A172 (cell line): ENCODE data around the gene IFT122. TPM values are rescaled to one million over a fixed set of nuclear protein-coding genes. Genes with fewer than 3 reads are reported as not detected.
"Not testable (repeated sequence)": the region's sequence is repeated elsewhere in the genome, so short reads cannot be mapped to it uniquely, and the experiment has no call there.

Experiments
- DNase-seq: peaks from one replicate; pipeline ENCODE4 v3.0.0-alpha.2; 2015; ENCODE audit warnings: low spot score
- total RNA-seq: library from RNA; depleted of rRNA; stranded (reverse); fragments of >200 nt; shearing (Covaris generic); gene quantifications from 2 replicates; pipeline ENCODE4 v1.2.3, GENCODE V29; 2014; rRNA removed

IFT122 gene, protein sequence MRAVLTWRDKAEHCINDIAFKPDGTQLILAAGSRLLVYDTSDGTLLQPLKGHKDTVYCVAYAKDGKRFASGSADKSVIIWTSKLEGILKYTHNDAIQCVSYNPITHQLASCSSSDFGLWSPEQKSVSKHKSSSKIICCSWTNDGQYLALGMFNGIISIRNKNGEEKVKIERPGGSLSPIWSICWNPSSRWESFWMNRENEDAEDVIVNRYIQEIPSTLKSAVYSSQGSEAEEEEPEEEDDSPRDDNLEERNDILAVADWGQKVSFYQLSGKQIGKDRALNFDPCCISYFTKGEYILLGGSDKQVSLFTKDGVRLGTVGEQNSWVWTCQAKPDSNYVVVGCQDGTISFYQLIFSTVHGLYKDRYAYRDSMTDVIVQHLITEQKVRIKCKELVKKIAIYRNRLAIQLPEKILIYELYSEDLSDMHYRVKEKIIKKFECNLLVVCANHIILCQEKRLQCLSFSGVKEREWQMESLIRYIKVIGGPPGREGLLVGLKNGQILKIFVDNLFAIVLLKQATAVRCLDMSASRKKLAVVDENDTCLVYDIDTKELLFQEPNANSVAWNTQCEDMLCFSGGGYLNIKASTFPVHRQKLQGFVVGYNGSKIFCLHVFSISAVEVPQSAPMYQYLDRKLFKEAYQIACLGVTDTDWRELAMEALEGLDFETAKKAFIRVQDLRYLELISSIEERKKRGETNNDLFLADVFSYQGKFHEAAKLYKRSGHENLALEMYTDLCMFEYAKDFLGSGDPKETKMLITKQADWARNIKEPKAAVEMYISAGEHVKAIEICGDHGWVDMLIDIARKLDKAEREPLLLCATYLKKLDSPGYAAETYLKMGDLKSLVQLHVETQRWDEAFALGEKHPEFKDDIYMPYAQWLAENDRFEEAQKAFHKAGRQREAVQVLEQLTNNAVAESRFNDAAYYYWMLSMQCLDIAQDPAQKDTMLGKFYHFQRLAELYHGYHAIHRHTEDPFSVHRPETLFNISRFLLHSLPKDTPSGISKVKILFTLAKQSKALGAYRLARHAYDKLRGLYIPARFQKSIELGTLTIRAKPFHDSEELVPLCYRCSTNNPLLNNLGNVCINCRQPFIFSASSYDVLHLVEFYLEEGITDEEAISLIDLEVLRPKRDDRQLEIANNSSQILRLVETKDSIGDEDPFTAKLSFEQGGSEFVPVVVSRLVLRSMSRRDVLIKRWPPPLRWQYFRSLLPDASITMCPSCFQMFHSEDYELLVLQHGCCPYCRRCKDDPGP
- 21.5 and 22.3 TPM in 2 replicates for total RNA-seq

DNA sequence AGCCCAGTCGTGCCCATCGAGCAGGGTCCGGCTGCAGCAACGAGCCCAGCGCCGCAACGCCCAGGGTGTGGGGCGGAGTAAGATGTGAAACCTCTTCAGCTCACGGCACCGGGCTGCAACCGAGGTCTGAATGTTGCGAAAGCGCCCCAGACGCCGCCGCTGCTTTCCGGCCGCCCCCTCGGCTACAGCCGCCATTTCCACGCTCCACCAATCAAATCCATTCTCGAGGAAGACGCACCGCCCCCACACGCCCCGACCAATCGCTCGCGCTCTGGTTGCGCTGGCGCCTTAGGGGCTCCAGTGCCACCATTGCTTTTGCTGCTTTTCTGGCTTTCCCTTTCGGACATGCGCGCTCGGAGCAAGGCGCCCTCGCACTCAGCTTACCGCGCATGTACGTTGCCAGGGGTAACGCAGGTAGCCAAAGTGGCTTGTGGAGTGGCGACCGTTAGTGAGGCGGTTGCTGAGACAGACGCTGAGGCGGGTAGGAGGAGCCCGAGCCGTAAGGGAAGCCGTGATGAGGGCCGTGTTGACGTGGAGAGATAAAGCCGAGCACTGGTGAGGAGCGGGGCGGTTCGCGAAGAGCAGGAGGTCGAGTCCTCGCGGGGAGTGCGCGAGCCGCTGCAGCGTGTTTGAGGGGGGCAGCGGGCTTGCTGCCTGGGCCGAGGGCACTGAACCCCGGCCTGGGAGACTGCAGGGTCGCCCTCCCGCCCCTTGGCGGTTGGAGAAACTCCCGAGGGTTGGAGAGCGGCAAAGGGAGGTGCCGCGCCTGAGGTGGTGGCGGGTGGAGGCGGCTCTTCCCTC is at the start of gene IFT122, which contains the start of gene MBD4:
IFT122 (plus strand) TSS at position 408 of the 801 bp plus-strand sequence; CDS start at position 515, 107 bp downstream.
MBD4 (minus strand) TSS at position 132 of the 801 bp plus-strand sequence; CDS start at position 17, 115 bp downstream.
- peak; percentile 100 for DNase-seq

DNA sequence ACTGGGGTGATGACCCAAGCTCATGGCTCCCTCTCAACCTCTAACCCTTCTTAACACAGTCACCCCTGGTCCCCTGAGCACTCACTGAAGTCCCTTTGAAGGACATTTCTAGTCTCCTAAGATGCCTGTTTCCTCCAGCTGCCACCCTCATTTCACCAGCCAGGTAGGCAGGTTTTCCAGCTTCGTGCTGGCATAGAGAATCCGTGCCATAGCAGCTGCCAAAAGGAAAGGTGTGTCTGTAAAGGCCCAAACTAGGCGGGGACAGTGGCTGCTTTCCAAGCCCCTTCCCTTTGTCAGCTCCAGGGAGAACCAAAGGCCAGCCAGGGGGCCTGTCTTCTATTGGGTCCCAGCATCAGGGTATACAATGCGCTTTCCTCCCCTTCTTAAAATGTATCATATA is 48.4 kb upstream of the IFT122 start:
- DNase-seq: not testable (repeated sequence)

DNA sequence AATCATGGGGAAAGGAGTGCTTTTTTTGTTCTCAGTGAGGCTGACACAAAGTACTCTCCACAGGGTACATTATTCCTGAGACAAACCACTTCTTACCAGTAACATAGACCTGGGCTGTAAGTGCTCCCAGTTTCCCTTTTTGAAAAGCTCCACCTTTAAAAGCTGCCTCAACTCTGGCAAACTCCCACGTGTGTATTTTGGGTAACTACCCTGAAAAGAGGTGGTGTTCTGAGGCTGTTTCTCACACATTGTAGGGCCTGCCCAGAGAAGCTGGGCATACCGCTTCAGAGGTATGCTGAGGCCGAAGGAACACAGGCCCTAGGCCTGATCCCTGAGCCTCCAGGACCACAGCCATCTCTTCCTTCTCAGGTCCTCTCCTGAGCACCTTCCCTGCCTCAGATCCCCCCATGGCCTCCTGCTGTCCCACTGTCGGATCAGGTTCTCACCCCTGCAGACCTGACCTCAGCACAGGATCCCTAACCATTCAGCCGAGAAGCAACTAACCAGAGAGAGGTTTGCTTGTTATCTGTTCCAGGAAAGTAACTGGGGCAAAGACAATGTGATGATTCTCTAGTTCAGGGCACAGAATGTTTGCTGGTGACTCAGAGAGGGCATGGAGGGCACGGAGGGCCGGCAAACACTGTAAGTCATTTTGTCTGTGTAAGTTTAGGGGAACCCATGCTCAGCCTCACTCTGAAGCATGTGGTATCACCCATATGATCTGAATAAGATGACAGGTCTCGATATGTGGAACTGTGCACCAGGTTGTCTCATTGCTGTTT is 47.7 kb upstream of the IFT122 start:
- DNase-seq: not testable (repeated sequence)

DNA sequence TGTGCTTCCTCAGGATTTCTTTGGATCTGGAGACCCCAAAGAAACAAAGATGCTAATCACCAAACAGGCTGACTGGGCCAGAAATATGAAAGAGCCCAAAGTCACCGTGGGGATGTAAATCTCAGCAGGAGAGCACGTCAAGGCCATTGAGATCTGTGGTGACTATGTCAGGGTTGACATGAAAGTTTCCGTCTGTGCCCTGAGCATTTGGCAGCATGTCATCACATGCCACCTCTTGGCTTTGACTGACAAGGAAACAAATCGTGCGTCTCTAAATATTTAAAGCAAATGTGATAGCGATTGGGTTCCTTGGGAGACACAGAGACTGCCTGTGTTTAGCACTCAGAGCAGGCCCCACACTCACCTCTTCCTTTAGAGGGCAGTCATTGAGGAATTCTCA is 46.8 kb upstream of the IFT122 start:
- DNase-seq: no peak

DNA sequence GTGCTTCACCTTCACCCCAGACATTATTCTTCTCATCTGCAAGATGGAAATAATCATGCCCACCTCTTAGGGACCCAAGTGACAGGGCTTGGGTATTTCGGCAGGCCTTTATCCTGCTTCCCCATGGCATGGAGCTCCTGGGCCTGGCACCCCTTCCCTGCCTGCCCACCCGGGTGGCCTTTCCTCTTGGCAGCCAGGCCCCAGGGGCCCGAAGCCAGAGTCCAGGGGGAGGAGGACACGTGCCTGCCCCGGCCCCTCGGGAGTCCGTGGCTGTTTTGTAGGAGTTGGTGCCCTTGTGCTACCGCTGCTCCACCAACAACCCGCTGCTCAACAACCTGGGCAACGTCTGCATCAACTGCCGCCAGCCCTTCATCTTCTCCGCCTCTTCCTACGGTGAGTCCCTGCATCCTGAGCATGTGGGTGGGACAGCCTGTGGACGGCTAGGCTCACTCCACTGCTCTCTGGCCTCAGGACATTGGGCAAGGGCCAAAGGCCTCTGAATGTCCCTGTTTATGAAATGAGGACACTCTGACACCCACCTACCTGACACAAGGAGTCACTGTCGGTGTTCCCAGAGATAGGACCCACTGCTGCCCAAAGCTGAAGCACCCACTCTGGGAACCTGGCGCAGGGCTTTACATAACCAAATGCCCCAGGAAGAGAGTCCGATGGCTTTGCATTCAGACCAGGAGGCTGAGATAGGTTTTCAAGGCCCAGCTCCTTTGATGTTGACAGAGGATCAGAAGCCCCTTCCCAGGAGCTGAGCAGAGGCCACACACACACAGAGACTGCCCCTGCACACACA is 46.1 kb upstream of the IFT122 start:
- DNase-seq: not testable (repeated sequence)

DNA sequence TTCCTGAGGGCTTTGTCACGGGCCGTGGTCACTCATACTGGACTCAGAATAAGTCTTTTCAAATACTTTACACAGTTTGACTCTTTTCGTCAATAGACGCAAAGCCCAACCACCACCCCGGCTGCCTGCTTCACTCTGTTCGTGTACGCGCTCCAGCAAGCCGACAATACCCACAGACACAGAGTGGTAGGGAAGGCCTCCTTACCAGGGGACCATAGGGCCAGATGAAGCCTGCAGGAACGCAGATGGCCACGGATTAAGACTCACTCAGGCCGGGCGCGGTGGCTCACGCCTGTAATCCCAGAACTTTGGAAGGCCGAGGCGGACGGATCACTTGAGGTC is 41.2 kb upstream of the IFT122 start:
- DNase-seq: no peak

DNA sequence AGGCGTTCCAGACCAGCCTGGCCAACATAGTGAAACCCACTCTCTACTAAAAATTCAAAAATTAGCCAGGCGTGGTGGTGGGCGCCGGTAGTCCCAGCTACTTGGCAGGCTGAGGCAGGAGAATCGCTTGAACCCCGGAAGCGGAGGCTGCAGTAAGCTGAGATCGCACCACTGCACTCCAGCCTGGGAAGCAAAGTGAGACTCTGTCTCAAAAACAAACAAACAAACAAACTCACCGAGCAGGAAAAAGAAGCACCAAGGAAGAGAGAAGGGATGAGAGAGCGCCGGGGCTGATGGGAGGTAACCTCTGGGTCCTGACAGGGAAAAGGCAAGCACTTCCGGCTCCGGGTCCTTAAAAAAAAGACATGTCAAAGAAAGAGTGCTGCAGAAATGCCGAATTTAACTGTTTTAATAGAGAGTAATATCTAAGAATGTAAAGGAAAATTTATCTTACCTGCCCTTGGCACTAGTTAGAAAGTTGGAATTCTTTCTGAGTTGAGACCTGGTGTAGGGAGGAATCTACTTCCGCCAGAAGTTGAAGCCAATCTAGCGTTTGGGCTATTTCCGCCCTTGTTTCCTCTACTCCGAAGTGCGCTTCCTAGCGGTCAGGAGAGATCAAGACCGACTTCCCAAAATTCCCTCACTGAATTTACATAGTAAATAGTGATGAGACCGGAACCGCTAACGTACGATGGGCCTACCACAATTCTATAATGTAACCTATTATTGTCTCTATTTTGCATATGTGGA is 40.7 kb upstream of the IFT122 start:
- DNase-seq: peak; percentile 99

DNA sequence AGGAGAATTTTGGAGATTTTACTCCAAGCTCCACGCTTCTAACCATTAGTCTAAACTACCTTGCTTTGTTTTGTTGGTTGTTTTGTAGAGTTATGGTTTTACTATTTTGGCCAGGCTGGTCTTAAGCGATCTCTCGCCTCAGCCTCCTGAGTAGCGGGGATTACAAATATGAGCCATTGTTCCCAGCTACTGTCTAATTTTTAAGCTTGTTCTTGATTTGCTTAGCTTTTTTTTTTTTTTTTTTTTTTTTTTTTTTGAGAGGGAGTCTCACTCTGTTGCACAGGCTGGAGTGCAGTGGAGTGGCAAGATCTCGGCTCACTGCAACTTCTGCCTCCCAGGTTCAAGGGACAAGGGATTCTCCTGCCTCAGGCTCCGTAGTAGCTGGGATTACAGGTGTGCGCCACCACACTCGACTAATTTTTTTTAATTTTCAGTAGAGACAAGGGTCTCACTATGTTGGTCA is 40.1 kb upstream of the IFT122 start:
- DNase-seq: peak; percentile 64

DNA sequence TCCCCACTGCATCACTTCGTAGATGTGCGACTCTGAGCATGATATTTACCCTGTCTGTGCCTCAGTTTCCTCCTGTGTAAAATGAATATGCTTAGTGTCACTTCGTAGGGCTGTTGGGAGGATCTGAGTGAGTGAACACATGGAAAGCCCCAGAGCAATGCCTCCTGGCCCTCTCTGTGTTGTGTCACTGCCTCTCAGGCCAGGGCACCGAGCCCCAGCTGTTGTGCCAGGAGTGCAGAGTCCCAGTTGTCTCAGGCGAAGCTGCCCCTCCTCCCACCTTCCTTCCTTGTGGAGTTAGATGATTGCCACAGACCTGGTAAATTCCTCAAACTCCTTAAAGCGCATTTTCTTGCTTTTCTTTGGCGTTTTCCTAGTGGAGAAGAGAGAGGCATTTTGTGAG is 37.8 kb upstream of the IFT122 start:
- DNase-seq: no peak

DNA sequence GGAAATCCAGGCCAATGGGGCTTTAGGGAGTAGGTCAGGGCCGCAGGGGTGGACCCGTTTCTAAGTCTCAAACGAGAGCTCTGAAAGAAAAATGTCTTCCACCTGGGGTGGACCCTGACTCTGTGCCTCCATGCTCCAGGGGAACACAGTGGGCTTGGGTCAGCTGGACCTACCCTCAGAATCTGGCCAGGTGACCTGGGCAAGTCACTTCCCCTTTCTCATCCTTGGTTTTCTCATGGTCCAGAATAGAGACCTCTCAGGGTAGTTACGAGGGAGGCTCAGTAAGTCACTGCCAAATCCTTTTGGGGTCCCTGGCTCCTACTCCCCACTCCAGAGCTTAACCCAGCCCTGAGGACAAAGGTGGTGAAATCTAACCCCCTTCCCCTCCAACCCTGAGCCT is 37.4 kb upstream of the IFT122 start:
- no peak for DNase-seq

DNA sequence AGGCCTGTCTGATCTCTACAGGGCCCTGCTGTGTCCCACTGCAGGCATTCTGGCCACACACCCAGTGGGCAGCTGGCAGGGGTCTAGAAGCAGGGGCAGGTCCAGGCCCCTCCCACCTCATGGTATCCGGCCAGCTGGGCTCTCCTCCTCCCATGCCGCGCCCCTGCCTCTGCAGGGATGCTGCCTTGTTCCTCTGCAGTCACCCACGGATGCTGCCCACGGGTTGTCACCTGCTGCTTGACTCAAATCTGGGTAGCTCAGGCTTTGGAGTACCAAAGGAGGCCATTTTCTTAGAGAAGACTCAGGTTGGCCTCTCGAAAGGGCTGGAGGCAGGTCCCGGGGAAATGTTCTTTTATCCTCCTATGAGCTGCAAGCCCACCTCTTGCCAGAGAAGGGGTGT is 36.6 kb upstream of the IFT122 start:
- no peak for DNase-seq

DNA sequence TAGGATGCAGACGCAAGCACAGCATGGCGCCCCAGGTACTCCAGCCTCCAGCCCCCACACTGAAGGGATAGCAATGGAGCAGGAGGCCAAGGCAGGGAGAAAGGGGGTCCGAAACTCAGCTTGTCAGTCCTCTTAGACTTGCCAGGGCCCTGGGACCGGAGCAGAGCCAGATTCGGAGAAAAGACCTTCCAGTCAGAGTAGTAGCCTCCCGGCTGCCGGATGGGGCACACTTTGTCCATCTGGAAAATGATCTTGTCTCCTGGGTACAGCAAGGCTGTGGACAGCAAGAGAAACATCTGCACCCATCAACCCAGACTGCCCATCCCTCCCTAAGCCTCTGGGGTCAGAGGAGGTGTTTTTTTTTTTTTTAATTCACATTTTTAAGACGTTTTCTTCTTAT is 35.9 kb upstream of the IFT122 start:
- DNase-seq: no peak

DNA sequence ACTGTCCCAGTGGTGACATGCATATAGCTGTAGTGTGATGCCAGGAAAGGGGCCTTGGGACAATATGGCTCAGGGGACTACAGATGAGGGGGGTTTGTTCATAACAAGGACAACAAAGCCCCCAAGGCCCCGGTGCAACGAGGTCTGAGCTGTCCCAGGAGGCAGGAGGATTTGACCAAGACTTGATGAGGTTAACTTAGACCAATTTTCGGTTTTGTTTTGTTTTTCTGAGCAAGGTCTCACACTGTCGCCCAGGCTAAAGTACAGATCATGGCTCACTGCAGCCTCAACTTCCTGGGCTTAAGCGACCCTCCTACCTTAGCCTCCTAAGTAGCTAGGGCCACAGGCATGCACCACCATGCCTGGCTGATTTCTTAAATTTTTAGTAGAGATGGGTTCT is 35.4 kb upstream of the IFT122 start:
- DNase-seq: no peak

DNA sequence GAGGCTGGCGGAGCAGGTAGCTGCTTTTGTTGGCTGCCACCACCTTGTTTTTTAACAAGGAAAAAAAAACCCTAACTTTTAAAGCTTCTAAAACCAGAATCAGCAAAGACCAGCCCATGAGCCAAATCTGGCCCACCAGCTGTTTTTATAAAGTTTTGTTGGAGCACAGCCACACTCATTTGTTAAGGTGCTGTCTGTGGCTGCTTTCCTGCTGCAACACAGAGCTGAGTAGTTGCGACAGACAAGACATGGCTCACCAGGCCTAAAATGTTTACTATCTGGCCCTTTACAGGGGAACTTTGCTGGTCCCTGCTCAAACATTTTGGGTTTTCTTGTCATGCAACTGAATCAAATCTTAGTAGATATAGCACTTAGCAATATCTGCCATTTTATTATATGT is 30.5 kb upstream of the IFT122 start:
- no peak for DNase-seq

DNA sequence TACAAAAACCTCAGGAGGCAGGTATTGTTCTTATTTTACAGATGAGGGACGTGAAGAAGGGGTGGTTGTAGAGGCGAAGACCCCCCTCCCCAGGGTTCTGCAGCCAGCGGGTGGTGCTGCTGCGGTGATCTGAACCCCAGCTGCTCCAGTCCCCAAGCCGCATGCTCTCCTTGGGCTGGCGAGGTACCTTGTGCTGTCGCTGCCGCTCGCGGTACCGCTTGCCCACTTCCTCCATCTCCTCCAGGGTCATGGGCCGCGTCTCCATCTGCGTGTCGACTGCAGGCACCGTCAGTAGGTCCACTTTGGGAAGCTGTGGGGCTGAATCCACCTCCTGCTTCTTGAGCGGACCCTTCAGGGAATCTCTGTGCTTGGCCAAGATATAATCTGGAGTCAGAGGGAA is 29.1 kb upstream of the IFT122 start:
- DNase-seq: no peak

DNA sequence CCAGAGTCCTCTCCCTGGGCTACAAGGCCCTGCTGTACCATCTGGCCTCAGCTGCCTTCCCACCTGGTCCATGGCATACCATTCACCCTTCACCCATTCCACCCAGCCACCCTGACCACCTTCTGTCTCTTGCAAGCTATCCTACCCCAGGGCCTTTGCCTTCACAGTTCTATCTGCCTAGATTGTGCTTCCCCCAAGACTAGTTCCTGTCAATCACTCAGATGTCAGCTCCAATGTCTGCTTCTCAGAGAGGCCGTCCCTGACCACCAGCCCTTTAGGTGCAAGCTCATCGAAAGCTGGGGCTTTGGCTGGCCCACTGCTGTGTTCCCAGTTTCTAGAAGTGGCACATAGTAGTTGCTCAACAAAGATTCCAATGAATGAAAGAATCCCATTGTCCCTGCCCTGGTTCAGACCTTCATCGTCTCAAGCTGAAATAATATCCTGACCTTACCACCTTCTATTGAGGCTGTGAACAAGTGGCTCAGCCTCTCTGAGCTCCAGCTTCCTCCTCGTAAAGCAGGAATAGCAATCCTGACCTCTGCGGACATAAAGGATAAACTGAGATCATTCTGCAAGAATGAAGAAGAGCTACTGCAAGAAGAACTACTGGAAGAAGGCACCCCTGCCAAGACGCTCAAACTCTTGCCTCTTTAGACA is 27.4 kb upstream of the IFT122 start:
- no peak for DNase-seq

DNA sequence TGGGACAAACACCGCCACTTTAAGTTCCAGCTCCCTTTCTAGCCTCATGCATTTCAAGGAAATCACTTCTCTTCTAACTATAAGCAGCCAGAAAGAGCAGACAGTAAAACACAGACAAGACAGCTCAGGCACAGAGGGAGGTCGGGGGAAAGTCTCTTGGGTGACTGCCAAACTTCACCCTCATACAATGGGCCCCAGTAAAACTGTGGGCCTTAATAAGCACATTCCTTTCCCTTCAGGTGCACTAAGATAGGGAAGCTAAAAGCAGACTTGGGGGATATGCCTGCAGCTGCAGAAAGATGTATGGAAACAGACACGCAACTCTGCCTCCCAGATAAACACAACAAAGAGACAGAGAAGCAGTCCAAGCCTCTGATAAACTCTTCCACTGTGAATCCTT is 26.8 kb upstream of the IFT122 start:
- DNase-seq: not testable (repeated sequence)
